ENCODE data around the gene TRIM63. TPM values are rescaled to one million over a fixed set of nuclear protein-coding genes. Genes with fewer than 3 reads are reported as not detected.

TRIM63 gene
- total RNA-seq, 4 donors from 2014 or later = 0.77 to 5.4 TPM; not detected in 2

GRCh38 chr1:26037904-26038303, 29.5 kb downstream of the TRIM63 start:
- TF ChIP-seq CTCF (IDR thresholded peaks at IDR 0.05) = no peak
- no peak for TF ChIP-seq POLR2A (IDR thresholded peaks at IDR 0.05)
- Histone ChIP-seq H3K36me3 (no peaks in the 10 kb centered on the region), H3K27ac (no peak overlapping the region), H3K27me3 (no peaks in the 10 kb centered on the region), H3K4me1 (peaks cover 0 to 7% of the 10 kb centered on the region in 2 donors), H3K9me3 (no peaks in the 10 kb centered on the region), H3K4me3 (no peak overlapping the region)
- DNase-seq = no peak
- intact Hi-C loops (cut with DNase I; ENCODE audit: low total_unique reads) = loop anchor here (5.0 kb wide), 2 partner anchors 109 to 124 kb away; no protein-coding TSS in a partner anchor

- intact Hi-C loops (cut with DNase I; ENCODE audit: low total_unique reads) = loop anchor here (5.0 kb wide), 2 partner anchors 110 to 125 kb away; no protein-coding TSS in a partner anchor
- TF ChIP-seq POLR2A (IDR thresholded peaks at IDR 0.05) = no peak
- no peak for TF ChIP-seq CTCF (IDR thresholded peaks at IDR 0.05)
- peaks cover 0 to 7% of the 10 kb centered on the region in 2 donors for H3K4me1 ChIP-seq
- H3K9me3 ChIP-seq = no peaks in the 10 kb centered on the region
- H3K36me3 ChIP-seq = no peaks in the 10 kb centered on the region
- no peak overlapping the region for H3K4me3 ChIP-seq
- H3K27me3 ChIP-seq = no peaks in the 10 kb centered on the region
- H3K27ac ChIP-seq = no peak overlapping the region
- DNase-seq = no peak
These were observed 30.6 kb downstream of the TRIM63 start for GRCh38 chr1:26036756-26037281.

- Histone ChIP-seq H3K36me3 (no peaks in the 10 kb centered on the region), H3K4me1 (peaks cover 0 to 7% of the 10 kb centered on the region in 2 donors), H3K4me3 (peak overlapping the region; percentile 61 to 79), H3K27ac (peak overlapping the region; percentile 81 to 90), H3K27me3 (no peaks in the 10 kb centered on the region), H3K9me3 (no peaks in the 10 kb centered on the region)
- intact Hi-C loops (cut with DNase I; ENCODE audit: low total_unique reads) = loop anchor here (5.0 kb wide), 2 partner anchors 111 to 126 kb away; no protein-coding TSS in a partner anchor
- TF ChIP-seq POLR2A (IDR thresholded peaks at IDR 0.05) (no peak), CTCF (IDR thresholded peaks at IDR 0.05) (peak; percentile 98 to 100 (median 99))
- peak; percentile 80 to 85 for DNase-seq
These were observed 31.3 kb downstream of the TRIM63 start for GRCh38 chr1:26035959-26036755.

GRCh38 chr1:26035203-26035958, 32.0 kb downstream of the TRIM63 start:
- peak; percentile 76 to 79 for TF ChIP-seq POLR2A (IDR thresholded peaks at IDR 0.05)
- peak in 1 of 4 experiments; percentile 10 for TF ChIP-seq CTCF (IDR thresholded peaks at IDR 0.05)
- Histone ChIP-seq H3K4me3 (peak overlapping the region; percentile 61 to 79), H3K27me3 (no peaks in the 10 kb centered on the region), H3K9me3 (no peaks in the 10 kb centered on the region), H3K36me3 (no peaks in the 10 kb centered on the region), H3K4me1 (peaks cover 0 to 7% of the 10 kb centered on the region in 2 donors), H3K27ac (peak overlapping the region; percentile 81 to 90)
- DNase-seq = peak; percentile 91 to 96
- intact Hi-C loops (cut with DNase I; ENCODE audit: low total_unique reads) = loop anchor here (5.0 kb wide), 2 partner anchors 112 to 127 kb away; no protein-coding TSS in a partner anchor

All from uterus (tissue), 4 donors.